NCI-H187 treated with DMSO at 0.1 percent for 48 hours (cell line): ENCODE measurements around the gene HOXD13.

Experiments
- DNase-seq: peaks from one replicate; lab custom pipeline; 2025; lab: John Stamatoyannopoulos, UW

Gene HOXD13

DNA sequence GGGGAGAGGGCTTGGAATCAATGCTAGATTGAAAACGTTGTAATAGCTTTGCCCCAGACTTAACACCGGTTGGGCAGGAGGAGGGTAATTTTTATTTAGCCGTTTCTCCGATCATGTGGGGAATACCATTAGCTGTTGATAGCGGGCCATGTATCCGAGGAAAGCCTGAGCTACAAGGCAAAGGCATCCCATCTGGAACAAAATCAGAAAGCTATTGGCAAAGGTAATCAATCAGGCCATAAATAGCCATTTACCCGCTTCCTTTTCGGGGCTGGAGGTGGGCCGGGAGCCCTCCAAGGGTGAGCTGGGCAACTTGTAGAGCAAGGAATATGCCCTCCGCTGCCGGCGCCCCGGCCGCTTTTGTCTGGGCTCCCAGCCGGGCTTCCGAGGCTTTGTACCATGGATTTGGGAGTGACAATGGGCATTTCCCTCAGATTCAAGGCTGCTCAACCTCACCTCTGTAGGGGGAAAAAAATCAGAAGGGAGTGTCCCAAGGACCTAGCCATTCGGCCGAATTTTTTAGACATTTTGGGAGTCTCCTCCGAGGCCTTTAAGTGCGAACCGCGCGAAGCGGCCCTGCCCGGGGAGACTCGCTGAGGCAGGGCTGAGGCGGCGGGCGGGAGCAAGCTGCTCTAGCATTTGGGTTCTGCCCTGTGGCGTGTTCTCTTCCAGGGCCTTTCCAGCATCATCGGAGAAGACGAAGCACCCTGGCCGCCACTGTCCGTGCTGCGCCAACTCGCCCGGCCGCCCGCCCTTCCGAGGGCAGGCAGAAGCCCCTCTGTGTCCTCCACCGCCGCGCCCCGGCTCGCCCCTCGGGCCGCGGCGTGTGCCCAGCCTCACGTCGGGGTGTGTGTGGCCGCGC lies 28.9 kb downstream of the HOXD13 start:
- no peak for DNase-seq

- no peak for DNase-seq
Measured at GRCh38 chr2:176122052-176122682, 29.6 kb downstream of the HOXD13 start.

DNA sequence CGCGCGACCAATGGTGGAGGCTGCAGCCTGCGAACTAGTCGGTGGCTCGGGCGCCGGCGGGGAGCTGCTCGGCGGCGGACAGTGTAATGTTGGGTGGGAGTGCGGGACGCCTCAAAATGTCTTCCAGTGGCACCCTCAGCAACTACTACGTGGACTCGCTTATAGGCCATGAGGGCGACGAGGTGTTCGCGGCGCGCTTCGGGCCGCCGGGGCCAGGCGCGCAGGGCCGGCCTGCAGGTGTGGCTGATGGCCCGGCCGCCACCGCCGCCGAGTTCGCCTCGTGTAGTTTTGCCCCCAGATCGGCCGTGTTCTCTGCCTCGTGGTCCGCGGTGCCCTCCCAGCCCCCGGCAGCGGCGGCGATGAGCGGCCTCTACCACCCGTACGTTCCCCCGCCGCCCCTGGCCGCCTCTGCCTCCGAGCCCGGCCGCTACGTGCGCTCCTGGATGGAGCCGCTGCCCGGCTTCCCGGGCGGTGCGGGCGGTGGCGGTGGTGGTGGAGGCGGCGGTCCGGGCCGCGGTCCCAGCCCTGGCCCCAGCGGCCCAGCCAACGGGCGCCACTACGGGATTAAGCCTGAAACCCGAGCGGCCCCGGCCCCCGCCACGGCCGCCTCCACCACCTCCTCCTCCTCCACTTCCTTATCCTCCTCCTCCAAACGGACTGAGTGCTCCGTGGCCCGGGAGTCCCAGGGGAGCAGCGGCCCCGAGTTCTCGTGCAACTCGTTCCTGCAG lies 30.3 kb downstream of the HOXD13 start, which contains the start of gene HOXD9:
Gene HOXD9, plus strand, starts transcription at position 37 of the 728 bp plus-strand sequence. Its CDS starts 50 bp downstream, at position 87.
- no peak for DNase-seq

- DNase-seq = no peak
Measured at GRCh38 chr2:176123411-176124109, 31.0 kb downstream of the HOXD13 start.

DNA sequence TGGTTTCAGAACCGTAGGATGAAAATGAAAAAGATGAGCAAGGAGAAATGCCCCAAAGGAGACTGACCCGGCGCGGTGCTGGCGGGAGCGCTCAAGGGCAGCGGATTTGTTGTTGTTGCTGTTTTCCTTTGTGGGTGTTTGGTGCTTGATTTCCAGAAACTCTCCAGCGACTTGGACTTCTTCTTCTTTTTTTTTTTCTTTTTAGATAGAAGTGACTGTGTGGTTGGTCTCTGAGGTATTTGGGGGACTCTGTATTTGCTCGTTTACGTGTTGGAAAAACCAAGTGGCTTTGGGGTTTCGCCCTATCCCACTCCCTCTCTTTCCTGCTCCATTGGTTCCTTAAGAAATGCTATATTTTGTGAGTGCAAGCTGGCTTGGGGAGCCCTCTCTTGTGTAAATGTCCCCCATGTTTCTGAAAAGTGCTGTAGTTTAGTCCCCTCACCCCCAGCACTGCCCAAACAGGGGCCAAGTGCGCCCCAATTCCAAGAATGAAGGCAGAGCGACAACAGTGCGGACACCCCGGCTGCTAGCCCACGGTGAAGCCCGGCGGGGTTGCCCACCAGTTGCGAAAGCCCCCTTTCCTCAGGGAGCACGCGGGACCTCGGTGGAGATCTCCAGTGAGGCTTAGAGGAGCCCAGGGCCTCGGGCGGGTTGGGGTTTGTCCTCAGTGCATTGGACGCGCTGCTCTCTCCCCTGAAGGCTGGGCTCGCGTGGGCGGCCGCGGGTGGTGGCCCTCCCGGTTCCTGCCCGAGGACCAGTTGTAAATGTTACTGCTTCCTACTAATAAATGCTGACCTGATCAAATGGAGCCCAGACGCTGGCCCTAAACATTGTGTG lies 31.8 kb downstream of the HOXD13 start:
- DNase-seq = no peak

- DNase-seq = no peak
Measured at GRCh38 chr2:176124947-176125771, 32.6 kb downstream of the HOXD13 start.

GRCh38 chr2:176125772-176126054 lies 33.2 kb downstream of the HOXD13 start:
- no peak for DNase-seq

DNA sequence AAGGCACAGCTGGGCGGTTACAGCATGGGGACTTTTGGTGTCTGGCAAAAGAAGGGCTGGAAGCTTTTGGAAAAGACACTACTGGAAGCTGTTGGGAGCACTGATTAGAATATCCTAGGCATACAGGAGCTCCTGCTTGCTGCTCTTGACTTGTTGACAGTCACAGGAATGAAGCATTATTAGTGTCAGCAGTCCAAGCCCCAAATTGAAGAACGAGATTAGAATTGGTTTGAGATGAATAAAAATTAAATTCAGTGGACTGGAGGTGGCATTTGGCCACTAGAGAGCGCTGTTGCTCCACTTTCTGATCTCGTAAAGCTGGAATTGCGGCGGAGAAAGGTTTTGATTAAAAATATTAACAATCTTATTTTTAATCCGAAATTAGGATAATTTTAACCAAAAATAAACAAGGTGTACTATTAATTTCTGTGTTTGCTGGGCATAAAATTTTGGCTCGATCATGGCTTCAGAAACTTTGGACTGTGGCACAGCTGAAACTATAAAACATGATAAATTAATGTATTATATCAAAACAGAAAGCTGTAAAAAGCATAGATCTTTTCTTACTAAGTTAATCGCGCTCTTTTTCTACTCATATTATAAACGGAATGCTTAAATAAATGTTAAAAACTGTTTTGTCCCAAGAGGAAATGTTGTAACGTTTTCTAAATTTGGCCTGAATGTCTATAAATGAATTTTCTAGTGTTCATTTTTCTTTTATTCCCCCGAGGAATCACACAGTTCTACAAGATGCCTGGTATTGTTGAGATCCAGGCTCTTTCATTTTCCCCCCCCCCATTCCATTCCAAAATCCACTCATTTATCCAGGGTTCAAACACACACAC lies 34.6 kb downstream of the HOXD13 start:
- DNase-seq = no peak

GRCh38 chr2:176127774-176128072 lies 35.2 kb downstream of the HOXD13 start:
- DNase-seq = no peak

- DNase-seq = no peak
Measured at GRCh38 chr2:176128172-176128981, 35.9 kb downstream of the HOXD13 start.

GRCh38 chr2:176128982-176129796 lies 36.7 kb downstream of the HOXD13 start, which contains the start of gene HOXD8:
TSS of gene HOXD8 (plus strand) at chr2:176129705. CDS start at chr2:176130367, 662 bp downstream.
- DNase-seq = no peak

DNA sequence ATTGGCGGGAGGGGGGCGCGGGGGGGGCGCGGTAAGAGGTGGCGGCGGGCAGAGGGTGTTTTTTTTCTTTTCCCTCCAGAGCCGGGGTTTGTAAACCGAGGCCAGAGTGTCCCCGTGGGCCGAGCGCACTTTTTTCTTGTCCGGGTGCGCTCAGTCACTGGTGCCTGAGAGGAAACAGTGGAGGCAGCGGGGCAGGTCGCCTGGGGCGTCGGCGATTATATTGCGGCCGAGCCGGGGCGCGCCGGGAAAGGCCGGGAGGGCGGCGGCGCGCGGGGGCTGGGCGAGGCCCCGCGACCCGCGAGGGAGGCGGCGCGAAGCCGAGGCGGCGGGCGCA lies 37.3 kb downstream of the HOXD13 start:
- no peak for DNase-seq

GRCh38 chr2:176130147-176130956 lies 37.8 kb downstream of the HOXD13 start:
- no peak for DNase-seq

DNA sequence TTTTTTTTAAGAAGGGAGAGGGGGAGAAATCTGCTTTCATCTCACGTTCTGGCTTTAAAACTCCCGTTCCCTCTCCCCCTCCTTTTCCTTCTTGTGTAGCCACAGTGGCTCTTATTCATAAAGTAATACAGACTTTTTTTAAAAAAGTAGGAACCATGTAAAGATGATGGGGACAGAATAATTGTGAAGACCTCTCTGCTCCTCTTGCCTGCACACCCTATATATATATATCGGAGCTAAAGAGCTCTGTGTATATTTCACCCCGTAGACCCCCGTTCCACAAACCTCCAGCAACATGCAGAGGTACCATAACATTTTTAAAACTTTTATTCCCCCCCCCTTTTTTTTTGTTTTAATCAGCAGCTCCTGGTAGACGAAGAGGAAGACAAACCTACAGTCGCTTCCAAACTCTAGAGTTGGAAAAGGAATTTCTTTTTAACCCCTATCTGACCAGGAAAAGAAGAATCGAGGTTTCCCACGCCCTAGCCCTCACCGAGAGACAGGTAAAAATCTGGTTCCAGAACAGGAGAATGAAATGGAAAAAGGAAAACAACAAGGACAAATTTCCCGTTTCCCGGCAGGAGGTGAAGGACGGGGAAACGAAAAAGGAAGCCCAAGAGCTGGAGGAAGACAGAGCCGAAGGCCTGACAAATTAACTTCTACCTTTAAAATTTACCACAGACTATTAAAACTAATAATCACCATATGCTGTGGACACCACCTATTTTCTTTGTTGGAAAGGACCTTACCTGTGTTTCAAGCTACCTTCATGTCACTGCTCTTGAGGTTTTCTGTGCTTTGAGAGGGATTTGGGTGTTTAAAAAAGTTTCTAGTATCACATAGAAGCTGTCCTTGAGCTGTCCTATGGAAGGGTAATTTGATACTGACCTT lies 38.7 kb downstream of the HOXD13 start:
- no peak for DNase-seq

- DNase-seq = no peak
Measured at GRCh38 chr2:176131848-176132158, 39.3 kb downstream of the HOXD13 start.
